Measurements from ENCODE around the gene CBX2.

The CBX2 gene

GRCh38 chr17:79742951-79743476 is 34.9 kb upstream of the CBX2 start:
- H3K4me3 ChIP-seq (replicated peaks; ENCODE audit: low read depth, low read length), result no peak overlapping the region
- no peak for TF ChIP-seq CTCF (IDR thresholded peaks at IDR 0.05; ENCODE audit: low read length, missing control alignments)
- DNase-seq (ENCODE audit: low read depth), result no peak

- H3K4me3 ChIP-seq (replicated peaks; ENCODE audit: low read depth, low read length), result no peak overlapping the region
- TF ChIP-seq CTCF (IDR thresholded peaks at IDR 0.05; ENCODE audit: low read length, missing control alignments), result no peak
These were observed 34.3 kb upstream of the CBX2 start for GRCh38 chr17:79743614-79744013.

GRCh38 chr17:79745641-79746105 is 32.3 kb upstream of the CBX2 start:
- H3K4me3 ChIP-seq (replicated peaks; ENCODE audit: low read depth, low read length), result no peak overlapping the region
- no peak for TF ChIP-seq CTCF (IDR thresholded peaks at IDR 0.05; ENCODE audit: low read length, missing control alignments)
- no peak for DNase-seq (ENCODE audit: low read depth)

More at GRCh38 chr17:79743614-79744013, 34.3 kb upstream of the CBX2 start:
- DNase-seq (ENCODE audit: low read depth), result no peak

GRCh38 chr17:79746889-79747507 is 30.9 kb upstream of the CBX2 start:
- H3K4me3 ChIP-seq (replicated peaks; ENCODE audit: low read depth, low read length), result no peak overlapping the region
- no peak for DNase-seq (ENCODE audit: low read depth)
- TF ChIP-seq CTCF (IDR thresholded peaks at IDR 0.05; ENCODE audit: low read length, missing control alignments), result no peak

GRCh38 chr17:79747508-79748294 is 30.2 kb upstream of the CBX2 start:
- no peak for DNase-seq (ENCODE audit: low read depth)
- no peak for TF ChIP-seq CTCF (IDR thresholded peaks at IDR 0.05; ENCODE audit: low read length, missing control alignments)
- no peak overlapping the region for H3K4me3 ChIP-seq (replicated peaks; ENCODE audit: low read depth, low read length)

GRCh38 chr17:79748295-79749099 is 29.5 kb upstream of the CBX2 start:
- no peak for DNase-seq (ENCODE audit: low read depth)
- no peak for TF ChIP-seq CTCF (IDR thresholded peaks at IDR 0.05; ENCODE audit: low read length, missing control alignments)
- no peak overlapping the region for H3K4me3 ChIP-seq (replicated peaks; ENCODE audit: low read depth, low read length)

Measured in fibroblast of pulmonary artery (primary cell).